GM06990 (cell line): Measurements from ENCODE around the gene TH.

Experiments used
- DNase-seq: peaks from one replicate; pipeline ENCODE4 v3.0.0-alpha.2; 2011; ENCODE audit not compliant: insufficient read length; ENCODE audit errors: extremely low read depth
- H3K27me3 ChIP-seq: replicated peaks from 2 replicates; pipeline ENCODE4 v1.6.0; 2011; ENCODE audit warnings: low read length; ENCODE audit not compliant: control insufficient read depth, insufficient read depth
- H3K36me3 ChIP-seq: 2 replicates; pipeline ENCODE4 v1.5.1; 2011; ENCODE audit warnings: low read length; ENCODE audit not compliant: control insufficient read depth, insufficient read depth
- H3K4me3 ChIP-seq: replicated peaks from 2 replicates; pipeline ENCODE4 v1.5.1; 2011; ENCODE audit warnings: low read depth, mild to moderate bottlenecking, control low read depth, low read length
- CTCF ChIP-seq: IDR thresholded peaks from 2 replicates; pipeline ENCODE4 v1.5.1; 2011; ENCODE audit warnings: low read length, control low read depth, mild to moderate bottlenecking, inconsistent platforms; ENCODE audit not compliant: insufficient read depth, poor library complexity, severe bottlenecking

The TH gene

GRCh38 chr11:2135018-2135569 lies 36.5 kb downstream of the TH start:
- H3K4me3 ChIP-seq: no peak overlapping the region
- TF ChIP-seq CTCF: no peak
- no peak for DNase-seq
- no peaks in the 10 kb centered on the region for H3K36me3 ChIP-seq
- no peaks in the 10 kb centered on the region; the same call in 1 of the 2 replicates for H3K27me3 ChIP-seq

GRCh38 chr11:2134022-2135010 lies 37.3 kb downstream of the TH start:
- no peaks in the 10 kb centered on the region; the same call in 1 of the 2 replicates for H3K27me3 ChIP-seq
- no peak for TF ChIP-seq CTCF
- no peak for DNase-seq
- no peaks in the 10 kb centered on the region for H3K36me3 ChIP-seq
- no peak overlapping the region for H3K4me3 ChIP-seq

- no peaks in the 10 kb centered on the region for H3K36me3 ChIP-seq
- no peak overlapping the region for H3K4me3 ChIP-seq
- H3K27me3 ChIP-seq: no peaks in the 10 kb centered on the region; the same call in 1 of the 2 replicates
- DNase-seq: no peak
- TF ChIP-seq CTCF: no peak
Measured at GRCh38 chr11:2133241-2134021, 38.2 kb downstream of the TH start.

GRCh38 chr11:2132874-2133240 lies 38.8 kb downstream of the TH start:
- H3K36me3 ChIP-seq: no peaks in the 10 kb centered on the region
- no peak for DNase-seq
- no peak overlapping the region for H3K4me3 ChIP-seq
- no peaks in the 10 kb centered on the region; the same call in 1 of the 2 replicates for H3K27me3 ChIP-seq
- no peak for TF ChIP-seq CTCF

- H3K27me3 ChIP-seq: no peaks in the 10 kb centered on the region; the same call in 1 of the 2 replicates
- no peak for TF ChIP-seq CTCF
- no peaks in the 10 kb centered on the region for H3K36me3 ChIP-seq
- no peak overlapping the region for H3K4me3 ChIP-seq
- no peak for DNase-seq
Measured at GRCh38 chr11:2132246-2132645, 39.4 kb downstream of the TH start.
